Adipocyte (in vitro differentiated cells): ENCODE results near the gene LRRTM4.
A peak's percentile ranks its signal among the peaks of the same experiment; 100 is the strongest.

ENCODE experiments used
- DNase-seq: peaks from one replicate; pipeline ENCODE4 v3.0.0-alpha.2; 2015; ENCODE audit warnings: low read depth
- H3K27me3 ChIP-seq: replicated peaks from 2 replicates; pipeline ENCODE4 v1.7.0; 2013; ENCODE audit warnings: mild to moderate bottlenecking, low read length, moderate library complexity; ENCODE audit not compliant: control insufficient read depth, insufficient read depth
- H3K36me3 ChIP-seq: 2 replicates; pipeline ENCODE4 v1.7.0; 2013; ENCODE audit warnings: low read length, mild to moderate bottlenecking, moderate library complexity; ENCODE audit not compliant: control insufficient read depth, insufficient read depth, severe bottlenecking
- H3K4me1 ChIP-seq: 2 replicates; pipeline ENCODE4 v1.7.0; 2013; ENCODE audit warnings: mild to moderate bottlenecking, low read length, moderate library complexity; ENCODE audit not compliant: control insufficient read depth, insufficient read depth
- H3K4me3 ChIP-seq: 2 replicates; pipeline ENCODE4 v1.7.0; 2013; ENCODE audit warnings: mild to moderate bottlenecking, low read length, moderate library complexity
- H3K9ac ChIP-seq: 2 replicates; pipeline ENCODE4 v1.7.0; 2013; ENCODE audit warnings: mild to moderate bottlenecking, low read length, moderate library complexity
- H3K9me3 ChIP-seq: 2 replicates; pipeline ENCODE4 v1.7.0; 2013; ENCODE audit warnings: mild to moderate bottlenecking, low read length, moderate library complexity; ENCODE audit not compliant: control insufficient read depth

Gene LRRTM4

GRCh38 chr2:76997296-76997695, 524.9 kb downstream of the LRRTM4 start:
- Histone ChIP-seq H3K9me3 (no peaks in the 10 kb centered on the region), H3K9ac (no peak overlapping the region), H3K27me3 (no peaks in the 10 kb centered on the region), H3K36me3 (no peaks in the 10 kb centered on the region), H3K4me3 (no peak overlapping the region), H3K4me1 (no peaks in the 10 kb centered on the region)
- no peak for DNase-seq

GRCh38 chr2:76985387-76986136, 536.6 kb downstream of the LRRTM4 start:
- DNase-seq = no peak
- Histone ChIP-seq H3K4me3 (no peak overlapping the region), H3K36me3 (no peaks in the 10 kb centered on the region), H3K4me1 (no peaks in the 10 kb centered on the region), H3K27me3 (no peaks in the 10 kb centered on the region), H3K9ac (no peak overlapping the region), H3K9me3 (no peaks in the 10 kb centered on the region)

GRCh38 chr2:76984359-76984758, 537.8 kb downstream of the LRRTM4 start:
- DNase-seq = no peak
- Histone ChIP-seq H3K9ac (no peak overlapping the region), H3K36me3 (no peaks in the 10 kb centered on the region), H3K9me3 (no peaks in the 10 kb centered on the region), H3K4me3 (no peak overlapping the region), H3K27me3 (no peaks in the 10 kb centered on the region), H3K4me1 (no peaks in the 10 kb centered on the region)

- H3K9ac ChIP-seq = no peak overlapping the region
- no peaks in the 10 kb centered on the region for H3K4me1 ChIP-seq
- H3K27me3 ChIP-seq = no peaks in the 10 kb centered on the region
- no peak overlapping the region for H3K4me3 ChIP-seq
- no peaks in the 10 kb centered on the region for H3K9me3 ChIP-seq
- DNase-seq = no peak
- no peaks in the 10 kb centered on the region for H3K36me3 ChIP-seq
Measured at GRCh38 chr2:76980067-76980787, 541.9 kb downstream of the LRRTM4 start.

GRCh38 chr2:76977846-76978727, 544.1 kb downstream of the LRRTM4 start:
- Histone ChIP-seq H3K9me3 (no peaks in the 10 kb centered on the region), H3K4me1 (no peaks in the 10 kb centered on the region), H3K27me3 (no peaks in the 10 kb centered on the region), H3K9ac (no peak overlapping the region), H3K36me3 (no peaks in the 10 kb centered on the region), H3K4me3 (no peak overlapping the region)
- no peak for DNase-seq

GRCh38 chr2:76975752-76976151, 546.4 kb downstream of the LRRTM4 start:
- Histone ChIP-seq H3K9ac (no peak overlapping the region), H3K4me3 (no peak overlapping the region), H3K36me3 (no peaks in the 10 kb centered on the region), H3K4me1 (no peaks in the 10 kb centered on the region), H3K27me3 (no peaks in the 10 kb centered on the region), H3K9me3 (no peaks in the 10 kb centered on the region)
- no peak for DNase-seq

- Histone ChIP-seq H3K4me3 (no peak overlapping the region), H3K9ac (no peak overlapping the region), H3K4me1 (no peaks in the 10 kb centered on the region), H3K9me3 (no peaks in the 10 kb centered on the region), H3K27me3 (no peaks in the 10 kb centered on the region), H3K36me3 (no peaks in the 10 kb centered on the region)
- DNase-seq = no peak
Measured at GRCh38 chr2:76973610-76974009, 548.6 kb downstream of the LRRTM4 start.

GRCh38 chr2:76965772-76966171, 556.4 kb downstream of the LRRTM4 start:
- Histone ChIP-seq H3K36me3 (no peaks in the 10 kb centered on the region), H3K9ac (no peak overlapping the region), H3K9me3 (no peaks in the 10 kb centered on the region), H3K27me3 (no peaks in the 10 kb centered on the region), H3K4me3 (no peak overlapping the region), H3K4me1 (no peaks in the 10 kb centered on the region)
- DNase-seq = no peak

GRCh38 chr2:76958749-76959148, 563.4 kb downstream of the LRRTM4 start:
- H3K36me3 ChIP-seq = no peaks in the 10 kb centered on the region
- H3K9ac ChIP-seq = no peak overlapping the region
- H3K27me3 ChIP-seq = no peaks in the 10 kb centered on the region
- no peaks in the 10 kb centered on the region for H3K9me3 ChIP-seq
- DNase-seq = no peak
- H3K4me3 ChIP-seq = no peak overlapping the region
- no peaks in the 10 kb centered on the region for H3K4me1 ChIP-seq

GRCh38 chr2:76953733-76954347, 568.3 kb downstream of the LRRTM4 start:
- H3K9me3 ChIP-seq = no peaks in the 10 kb centered on the region
- no peak overlapping the region for H3K9ac ChIP-seq
- peak; percentile 9 for DNase-seq

More at GRCh38 chr2:76953733-76954347, 568.3 kb downstream of the LRRTM4 start:
- Histone ChIP-seq H3K4me1 (no peaks in the 10 kb centered on the region), H3K36me3 (no peaks in the 10 kb centered on the region), H3K4me3 (no peak overlapping the region), H3K27me3 (no peaks in the 10 kb centered on the region)
